K562 (cell line): ENCODE results near the gene CHN2. TPM values are rescaled to one million over a fixed set of nuclear protein-coding genes. Genes with fewer than 3 reads are reported as not detected.

Experiments used
- ATAC-seq: fragments of 200-7000 bp; cut with Tn5 transposase; 3 replicates; pipeline ENCODE4 v1.9.1; 2020; ENCODE audit warnings: moderate library complexity
- BruUV-seq: library from RNA; stranded (reverse); fragments of 400-500 nt; replicated peaks from 2 replicates; lab custom pipeline; 2021; lab: Mats Ljungman, UMichigan
- CTCF ChIA-PET: fragments of 300-600 bp; formaldehyde crosslinking; extraction: SDS; loops from one replicate; lab custom pipeline; 2021; ENCODE audit warnings: low intra/inter-chr PET ratio; lab: Yijun Ruan, JAX
- POLR2A ChIA-PET: fragments of 300-600, 350-650 bp; sonication (Branson Sonifier 250); formaldehyde crosslinking; extraction: SDS; loops from one replicate; lab custom pipeline; 2021; ENCODE audit warnings: antibody characterized with exemption, inconsistent platforms; lab: Yijun Ruan, JAX
- DNase-seq, 4 experiments: peaks; one replicate each; pipeline versions ENCODE4 v3.0.0 to v3.0.0-alpha.2; 2011 to 2018; ENCODE audit warnings: low spot score in 3 of 4, mixed read lengths in 3 of 4; ENCODE audit errors: extremely low read depth in 1 of 4
- FAIRE-seq: peaks from 2 replicates; lab custom pipeline; 2011; peaks lifted over from hg19 to GRCh38; lab: Jason Lieb, UNC
- H2AFZ ChIP-seq: 2 replicates; pipeline ENCODE4 v1.6.0; 2011; ENCODE audit warnings: low read depth, low read length, control low read depth, inconsistent platforms
- H3K27ac ChIP-seq: fragments of 200-600 bp; 3 replicates; pipeline ENCODE4 v1.8.0; 2011; ENCODE audit warnings: low read depth, mild to moderate bottlenecking, control low read depth, inconsistent platforms, low read length, moderate library complexity, mixed read lengths; ENCODE audit errors: extremely low read depth
- H3K27me3 ChIP-seq, 2 experiments: fragments of 300-600 bp in 1 of 2; 2 replicates in 1 of 2; 3 replicates in 1 of 2; pipeline versions ENCODE4 v1.6.0 to v1.8.0; 2011; ENCODE audit warnings: inconsistent platforms in 2 of 2, low read length in 2 of 2, mild to moderate bottlenecking in 1 of 2, mixed read lengths in 1 of 2, moderate library complexity in 1 of 2; ENCODE audit not compliant: control insufficient read depth in 2 of 2, insufficient read depth in 2 of 2
- H3K36me3 ChIP-seq: fragments of 300-600 bp; 3 replicates; pipeline ENCODE4 v1.8.0; 2011; ENCODE audit warnings: mild to moderate bottlenecking, low read length, inconsistent platforms; ENCODE audit not compliant: control insufficient read depth, insufficient read depth
- H3K4me1 ChIP-seq, 2 experiments: fragments of 200-600 bp in 1 of 2; replicated peaks in 1 of 2; 2 replicates in 1 of 2; 3 replicates in 1 of 2; pipeline versions ENCODE4 v1.5.1 to v1.8.0; 2011; ENCODE audit warnings: inconsistent platforms in 2 of 2, low read length in 2 of 2, mild to moderate bottlenecking in 1 of 2, mixed read lengths in 1 of 2, moderate library complexity in 1 of 2; ENCODE audit not compliant: control insufficient read depth in 2 of 2, insufficient read depth in 2 of 2
- H3K4me2 ChIP-seq: 2 replicates; pipeline ENCODE4 v1.6.1; 2011; ENCODE audit warnings: low read length, control low read depth, inconsistent platforms, mixed read lengths; ENCODE audit not compliant: insufficient read depth
- H3K4me3 ChIP-seq: fragments of 200-600 bp; sonication (generic), shearing (Covaris generic); 2 replicates; pipeline ENCODE4 v1.5.1; 2016; ENCODE audit warnings: control low read depth, inconsistent platforms
- H3K79me2 ChIP-seq: fragments of 200-600 bp; 3 replicates; pipeline ENCODE4 v1.8.0; 2011; ENCODE audit warnings: low read length, inconsistent platforms; ENCODE audit not compliant: control insufficient read depth, insufficient read depth
- H3K9ac ChIP-seq, 2 experiments: 2 replicates each; pipeline versions ENCODE4 v1.6.0 to v1.6.1; 2011; ENCODE audit warnings: low read depth in 2 of 2, low read length in 2 of 2, control low read depth in 1 of 2, inconsistent platforms in 1 of 2, mild to moderate bottlenecking in 1 of 2, mixed read lengths in 1 of 2; ENCODE audit not compliant: insufficient read depth in 1 of 2
- H3K9me1 ChIP-seq: one replicate; pipeline ENCODE4 v1.6.0; 2011; ENCODE audit warnings: inconsistent platforms, mild to moderate bottlenecking, low read length, moderate library complexity; ENCODE audit not compliant: control insufficient read depth, insufficient read depth
- H3K9me3 ChIP-seq: replicated peaks from 2 replicates; pipeline ENCODE4 v1.5.1; 2011; ENCODE audit warnings: low read depth, low read length, inconsistent platforms; ENCODE audit not compliant: control insufficient read depth, insufficient read depth
- H4K20me1 ChIP-seq: replicated peaks from 2 replicates; pipeline ENCODE4 v1.6.1; 2011; ENCODE audit warnings: low read length, inconsistent platforms, mixed read lengths; ENCODE audit not compliant: control insufficient read depth, insufficient read depth
- CBX1 ChIP-seq: sonication (generic); IDR thresholded peaks from 2 replicates; pipeline ENCODE4 v1.6.1; 2016; ENCODE audit warnings: antibody characterized with exemption, low read depth, mild to moderate bottlenecking
- E2F1 ChIP-seq: sonication (generic); formaldehyde crosslinking; IDR thresholded peaks from 2 replicates; pipeline ENCODE4 v1.8.1; 2023; ENCODE audit warnings: mild to moderate bottlenecking, missing genetic modification reagents, moderate library complexity
- MEF2D ChIP-seq: conservative IDR thresholded peaks from 2 replicates; pipeline ENCODE4 v1.6.1; 2016; ENCODE audit warnings: low read depth, missing genetic modification characterization, missing compliant biosample characterization
- NCOA1 ChIP-seq: fragments of 450-650 bp; IDR thresholded peaks from 2 replicates; pipeline ENCODE4 v1.6.1; 2016; ENCODE audit warnings: low read depth
- PYGO2 ChIP-seq: fragments of 450-650 bp; IDR thresholded peaks from 2 replicates; pipeline ENCODE4 v1.6.1; 2016; ENCODE audit warnings: mild to moderate bottlenecking, missing genetic modification characterization, moderate library complexity, missing compliant biosample characterization
- SRSF1 ChIP-seq: fragments of 200-400 bp; formaldehyde crosslinking; IDR thresholded peaks from 2 replicates; pipeline ENCODE4 v1.6.1; 2017; ENCODE audit warnings: mild to moderate bottlenecking, low read depth, low read length, moderate library complexity
- TCF7L2 ChIP-seq: fragments of 150-350 bp; IDR thresholded peaks from 2 replicates; pipeline ENCODE4 v1.6.1; 2016; ENCODE audit warnings: low read depth, mild to moderate bottlenecking, low read length, moderate library complexity
- TEAD4 ChIP-seq, 2 experiments: sonication (generic) in 1 of 2; formaldehyde crosslinking in 1 of 2; IDR thresholded peaks; 2 replicates each; pipeline versions ENCODE4 v1.6.1 to v1.8.0; 2012 to 2022; ENCODE audit warnings: borderline replicate concordance in 1 of 2, inconsistent platforms in 1 of 2, low read length in 1 of 2, mild to moderate bottlenecking in 1 of 2, missing genetic modification reagents in 1 of 2
- ZNF212 ChIP-seq: fragments of 450-650 bp; formaldehyde crosslinking; IDR thresholded peaks from 2 replicates; pipeline ENCODE4 v1.4.0; 2020; ENCODE audit warnings: mild to moderate bottlenecking
- ZNF584 ChIP-seq: fragments of 200-800 bp; sonication (Bioruptor generic); IDR thresholded peaks from 2 replicates; pipeline ENCODE4 v1.6.1; 2016; ENCODE audit warnings: low read depth, mild to moderate bottlenecking, missing genetic modification characterization, missing compliant biosample characterization
- WGBS: fragments of 100-300 bp; shearing (Covaris generic); methylation state at CpG from one replicate; pipeline ENCODE4 v1.1.6; 2016; ENCODE audit warnings: low coverage, mixed read lengths; ENCODE audit not compliant: insufficient coverage; ENCODE audit errors: missing lambda C conversion rate; 5-methylcytosine and 5-hydroxymethylcytosine counted together
- in situ Hi-C: fragments of 300-500 bp; cut with MboI; formaldehyde crosslinking; loops from 4 replicates; pipeline ENCODE4 v1.15.0; 2018; ENCODE audit warnings: inconsistent platforms, mixed read lengths
- intact Hi-C: fragments of 100-400 bp; cut with micrococcal nuclease; formaldehyde crosslinking; loops from 2 replicates; pipeline ENCODE4 v1.14.2; 2022
- polyA plus RNA-seq, 8 experiments: library from polyadenylated mRNA; depleted of rRNA in 4 of 8; stranded (reverse) in 5 of 8; unstranded in 3 of 8; fragments of >200 nt; fragmentation: Nextera tagmentation in 2 of 8; fragmentation: Illumina TruSeq in 1 of 8; extraction: Ambion mirVana in 2 of 8; extraction: Trizol in 1 of 8; gene quantifications; 2 replicates each; pipeline versions ENCODE4 v1.2.1 to v1.2.3, GENCODE V29; 2011 to 2014; ENCODE audit warnings: inconsistent platforms in 1 of 8, missing spikeins in 1 of 8
- total RNA-seq, 7 experiments: library from RNA; depleted of rRNA in 6 of 7; stranded (reverse); fragments of >200 nt in 6 of 7; fragmentation: Illumina TruSeq in 2 of 7; extraction: Trizol in 2 of 7; gene quantifications; 2 replicates each; pipeline versions ENCODE4 v1.2.1 to v1.2.3, GENCODE V29; 2011 to 2021; ENCODE audit warnings: low replicate concordance in 1 of 7

CHN2 gene
- total and polyA plus RNA-seq, 9 of the 15 experiments (the other 6 are each of a cell fraction or from before 2014, with no cell fraction given), result 0.12 to 2.1 (median 0.31) TPM; not detected in 1

GRCh38 chr7:29202651-29203069 is 8.1 kb downstream of the CHN2 start (continued):
- TF ChIP-seq MEF2D (tag) (no peak), ZNF212 (CRISPR knock-in tag) (no peak), CBX1 (no peak)

GRCh38 chr7:29204491-29205272 is 10.1 kb downstream of the CHN2 start:
- no peaks in the 10 kb centered on the region for H4K20me1 ChIP-seq
- POLR2A ChIA-PET, result interaction anchor here (1.5 kb wide), 1 partner anchor 11 kb away, joined by 3 read pairs; no protein-coding TSS in a partner anchor
- H3K36me3 ChIP-seq, result no peaks in the 10 kb centered on the region
- no peaks in the 10 kb centered on the region for H3K79me2 ChIP-seq
- no peak overlapping the region for H3K4me3 ChIP-seq
- H2AFZ ChIP-seq, result no peak overlapping the region
- no peaks in the 10 kb centered on the region for H3K9me1 ChIP-seq
- FAIRE-seq (no peak), ATAC-seq (no peak), DNase-seq (no peak)
- BruUV-seq, result no TSS peak
- H3K9me3 ChIP-seq, result no peaks in the 10 kb centered on the region
- WGBS, result 12% methylated on average over 6 of the region's 6 CpGs
- H3K4me1 ChIP-seq, result no peaks in the 10 kb centered on the region
- H3K9ac ChIP-seq, result no peak overlapping the region
- no peaks in the 10 kb centered on the region; a peak in 2 of 5 replicates for H3K27me3 ChIP-seq
- intact Hi-C loops, result no loop called here
- CTCF ChIA-PET, result no interaction called here
- no peak for TF ChIP-seq PYGO2 (tag)
- no peak for TF ChIP-seq NCOA1
- TF ChIP-seq TCF7L2, result no peak
- TF ChIP-seq ZNF584 (CRISPR knock-in tag), result no peak
- TF ChIP-seq SRSF1, result no peak
- no peak for TF ChIP-seq TEAD4 (IDR thresholded peaks at IDR 0.05; ENCODE audit: low read length)
- TF ChIP-seq TEAD4 (CRISPR knock-in tag; IDR thresholded peaks at IDR 0.05; ENCODE audit: borderline replicate concordance), result no peak
- no peak for TF ChIP-seq E2F1 (CRISPR knock-in tag)
- H3K4me2 ChIP-seq, result no peak overlapping the region
- no peak overlapping the region for H3K27ac ChIP-seq
- in situ Hi-C loops, result no loop called here
